Effector CD4-positive, alpha-beta T cell (primary cell): Measurements from ENCODE around the gene JPT2.
"Not testable (repeated sequence)": the region's sequence is repeated elsewhere in the genome, so short reads cannot be mapped to it uniquely, and the experiment has no call there.

Experiments
- DNase-seq: peaks from one replicate; pipeline ENCODE4 v3.0.0-alpha.2; 2020

JPT2 gene

DNA sequence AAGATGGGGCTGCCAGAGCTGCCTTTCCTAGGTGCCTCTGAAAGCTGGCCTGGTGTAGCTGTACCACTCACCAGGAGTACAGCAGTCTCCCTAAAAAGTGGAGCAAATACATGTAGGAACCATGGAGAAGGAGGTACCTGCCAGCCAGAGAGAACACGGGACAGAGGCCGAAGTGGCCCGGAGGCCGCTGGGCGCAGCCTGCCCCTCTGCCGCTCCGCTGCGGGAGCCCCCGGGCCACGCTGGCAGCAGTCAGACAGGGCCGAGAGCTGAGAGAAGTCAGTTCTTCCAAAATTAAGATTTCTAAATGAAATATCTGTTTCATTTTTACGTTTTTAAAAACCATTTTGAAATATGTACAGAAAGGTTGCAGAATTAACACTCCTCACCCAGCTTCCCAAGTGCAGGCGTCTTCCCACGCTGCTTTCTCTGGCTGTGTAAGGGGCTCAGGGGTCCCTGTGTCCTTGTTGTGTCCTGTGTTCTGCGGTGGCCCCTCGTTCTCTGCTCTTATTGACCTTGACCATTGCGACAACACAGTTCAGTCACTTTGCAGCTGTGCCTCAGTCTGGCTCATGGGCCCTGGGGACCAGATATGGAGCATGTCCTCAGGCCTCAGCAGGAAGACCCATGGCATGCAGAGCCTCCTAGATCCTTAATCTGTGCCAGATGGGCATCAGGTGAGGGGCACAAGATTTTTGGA is 32.9 kb downstream of the JPT2 start:
- DNase-seq = no peak

DNA sequence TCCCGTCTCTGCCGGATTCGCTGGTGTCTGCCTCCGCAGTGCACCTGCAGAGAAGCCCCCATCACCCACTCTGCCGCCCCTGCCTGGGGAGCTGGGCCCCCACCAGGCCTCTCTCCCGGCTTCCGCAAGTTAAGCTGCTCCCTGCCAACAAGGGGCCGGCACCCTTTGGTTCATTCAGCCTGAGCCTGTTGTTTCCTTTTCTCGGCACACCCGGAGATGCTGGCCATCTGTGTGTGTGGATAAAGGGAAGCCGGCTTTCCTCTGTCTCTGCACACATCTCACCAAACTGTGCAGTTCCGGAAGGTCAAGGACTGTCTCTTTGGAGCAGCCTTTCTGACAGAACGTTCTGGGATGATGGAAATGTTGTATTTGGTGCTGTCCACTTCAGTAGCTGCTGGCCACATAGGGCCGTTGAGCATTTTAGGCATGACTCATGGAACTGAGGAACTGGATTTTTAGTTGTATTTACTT is 34.7 kb downstream of the JPT2 start:
- no peak for DNase-seq

DNA sequence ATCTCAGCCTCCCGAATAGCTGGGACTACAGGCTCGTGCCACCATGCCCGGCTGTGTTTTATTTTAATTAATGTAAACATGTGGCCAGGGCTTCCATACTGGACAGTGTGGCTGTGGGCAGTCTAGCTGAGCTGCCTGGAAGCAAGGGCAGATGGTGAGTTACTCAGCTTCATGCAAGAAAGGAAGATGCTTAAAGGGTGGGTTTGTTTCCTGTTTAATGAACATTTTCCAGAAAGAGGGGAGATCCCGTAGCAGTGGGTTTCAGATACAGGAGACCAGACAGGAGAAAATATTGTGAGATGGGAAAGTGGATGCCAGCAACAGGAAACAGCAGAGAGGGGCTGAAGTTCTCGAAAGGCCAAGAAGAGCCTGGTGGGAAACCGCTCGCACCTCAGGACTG is 35.3 kb downstream of the JPT2 start:
- no peak for DNase-seq

DNA sequence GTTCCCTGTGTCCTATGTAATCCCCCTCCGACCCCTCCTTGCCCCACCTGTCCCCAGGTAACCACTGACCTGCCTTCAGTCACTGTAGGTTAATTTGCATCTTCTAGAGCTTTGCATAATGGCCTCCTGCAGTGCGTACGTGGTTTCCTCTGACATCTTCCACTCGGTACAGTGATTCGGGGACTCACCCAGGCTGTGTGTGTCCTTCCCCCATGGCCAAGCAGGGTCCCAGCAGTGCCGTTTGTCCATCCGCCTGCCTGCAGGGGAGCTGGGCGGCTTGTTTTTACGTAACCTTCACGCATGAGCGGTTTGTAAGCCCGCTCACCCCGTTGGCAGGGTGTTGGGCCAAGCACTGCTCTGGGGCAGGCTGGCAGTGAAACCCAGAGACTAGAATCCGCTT is 35.9 kb downstream of the JPT2 start:
- DNase-seq = no peak

DNA sequence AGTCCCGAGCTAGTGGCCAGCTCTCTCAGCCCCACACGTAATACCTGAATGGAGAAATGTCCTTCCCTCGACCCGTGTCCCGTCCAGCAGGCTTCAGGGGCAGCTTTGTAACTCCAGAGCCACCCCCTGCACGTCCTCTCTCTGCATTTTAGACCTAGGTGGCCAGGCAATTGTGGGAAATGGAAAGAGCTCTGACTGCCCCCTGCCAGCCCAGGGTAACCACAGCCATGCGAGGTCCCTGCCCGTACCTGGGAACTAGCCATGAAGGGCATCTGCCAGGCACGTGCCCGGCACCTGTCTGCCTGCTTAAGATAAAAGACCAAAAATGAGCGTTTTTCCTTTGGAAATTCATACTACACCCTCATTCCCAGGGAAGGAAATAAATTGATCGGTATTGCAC is 37.1 kb downstream of the JPT2 start:
- DNase-seq = no peak

DNA sequence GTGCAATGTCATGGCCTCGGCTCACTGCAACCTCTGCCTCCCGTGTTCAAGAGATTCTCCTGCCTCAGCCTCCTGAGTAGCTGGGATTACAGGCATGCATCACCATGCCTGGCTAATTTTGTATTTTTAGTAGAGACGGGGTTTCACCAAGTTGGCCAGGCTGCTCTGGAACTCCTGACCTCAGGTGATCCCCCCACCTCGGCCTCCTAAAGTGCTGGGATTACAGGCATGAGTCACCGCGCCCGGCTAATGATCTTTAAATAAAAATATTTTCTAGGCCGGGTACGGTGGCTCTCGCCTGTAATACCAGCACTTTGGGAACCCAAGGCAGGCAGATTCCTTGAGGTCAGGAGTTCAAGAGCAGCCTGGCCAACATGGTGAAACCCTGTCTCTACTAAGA is 40.2 kb downstream of the JPT2 start:
- DNase-seq = not testable (repeated sequence)

DNA sequence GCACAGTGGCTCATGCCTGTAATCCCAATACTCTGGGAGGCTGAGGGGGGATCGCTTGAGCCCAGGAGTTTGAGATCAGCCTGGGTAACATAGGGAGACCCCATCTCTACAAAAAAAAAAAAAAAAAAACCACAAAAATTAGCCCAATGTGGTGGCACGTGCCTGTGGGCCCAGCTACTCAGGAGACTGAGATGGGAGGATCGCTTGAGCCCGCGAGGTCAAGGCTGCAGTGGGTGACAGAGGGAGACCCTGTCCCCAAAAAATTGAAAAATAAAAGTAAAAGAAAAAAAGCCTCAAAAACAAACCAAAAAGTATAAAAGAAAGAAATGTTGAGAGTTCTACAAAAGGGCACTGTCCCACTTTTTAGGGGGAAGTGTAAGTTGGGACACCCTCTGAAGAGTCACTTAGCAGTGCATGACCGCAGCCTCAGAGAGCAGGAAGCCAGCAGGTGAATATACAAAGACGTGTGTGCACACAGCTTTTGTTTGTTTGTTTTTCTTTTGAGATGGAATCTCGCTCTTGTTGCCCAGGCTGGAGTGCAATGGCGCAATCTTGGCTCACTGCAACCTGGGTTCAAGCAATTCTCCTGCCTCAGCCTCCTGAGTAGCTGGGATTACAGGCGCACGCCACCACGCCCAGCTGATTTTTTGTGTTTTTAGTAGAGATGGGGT is 41.6 kb downstream of the JPT2 start:
- DNase-seq = not testable (repeated sequence)

DNA sequence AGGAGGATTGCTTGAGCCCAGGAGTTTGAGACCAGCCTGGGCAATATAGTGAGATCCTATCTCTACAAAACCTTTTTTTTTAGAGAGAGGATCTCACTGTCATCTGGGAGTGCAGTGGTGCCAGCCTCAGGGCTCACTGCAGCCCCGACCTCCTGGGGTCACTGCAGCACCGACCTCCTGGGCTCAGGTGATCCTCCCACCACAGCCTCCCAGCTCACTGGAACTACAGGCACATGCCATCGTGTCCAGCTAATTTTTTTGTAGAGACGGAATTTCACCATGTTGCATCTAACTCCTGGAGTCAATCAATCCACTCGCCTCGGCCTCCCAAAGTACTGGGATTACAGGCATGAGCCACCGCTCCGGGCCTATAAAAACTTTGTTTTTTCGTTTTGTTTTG is 43.3 kb downstream of the JPT2 start:
- no peak for DNase-seq

DNA sequence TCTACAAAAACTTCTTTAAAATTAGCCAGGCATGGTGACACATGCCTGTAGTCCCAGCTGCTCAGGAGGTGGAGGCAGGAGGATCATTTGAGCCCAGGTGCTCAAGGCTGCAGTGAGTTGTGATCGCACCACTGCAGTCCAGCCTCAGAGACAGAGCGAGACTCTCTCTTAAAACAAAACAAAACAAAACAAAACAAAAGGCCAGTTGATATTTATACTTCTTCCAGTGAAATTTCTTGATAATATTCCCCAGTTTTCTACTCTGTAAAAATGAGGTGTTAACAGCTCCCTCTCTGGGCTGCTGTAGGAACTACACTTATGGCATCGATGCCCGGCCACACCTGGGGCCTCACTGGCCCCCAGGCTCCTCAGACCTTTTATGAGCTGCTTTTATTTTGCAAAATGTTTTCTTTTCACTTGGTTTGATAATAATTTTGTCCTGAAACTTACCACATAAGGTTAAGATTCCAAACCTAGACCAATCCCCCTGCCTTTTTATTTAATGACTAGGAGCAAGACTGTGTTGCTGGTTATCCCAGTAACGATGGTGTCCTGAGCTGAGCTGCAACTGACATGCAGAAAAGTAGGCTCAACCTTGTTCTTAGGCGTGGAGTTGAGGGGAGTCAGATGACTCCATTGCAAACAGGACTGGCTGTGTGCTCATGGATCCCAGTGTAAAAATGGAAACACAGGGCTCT is 45.5 kb downstream of the JPT2 start:
- peak; percentile 36 for DNase-seq

DNA sequence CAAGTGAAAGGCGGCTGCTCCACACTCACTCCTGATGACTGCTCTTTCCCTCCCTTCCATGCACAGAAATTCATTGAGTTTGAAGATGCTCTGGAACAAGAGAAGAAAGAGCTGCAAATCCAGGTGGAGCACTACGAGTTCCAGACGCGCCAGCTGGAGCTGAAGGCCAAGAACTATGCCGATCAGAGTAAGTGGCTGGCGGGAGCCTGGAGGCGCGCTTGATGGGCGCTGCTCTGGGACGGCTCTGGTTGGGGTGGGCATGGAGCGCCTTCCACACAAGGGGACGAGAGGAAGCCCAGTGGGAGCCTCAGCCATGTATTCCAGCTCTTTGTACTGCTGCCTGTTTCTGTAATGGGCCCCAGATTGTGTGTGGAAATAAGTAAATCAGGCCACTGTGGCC is 46.4 kb downstream of the JPT2 start:
- DNase-seq = no peak

DNA sequence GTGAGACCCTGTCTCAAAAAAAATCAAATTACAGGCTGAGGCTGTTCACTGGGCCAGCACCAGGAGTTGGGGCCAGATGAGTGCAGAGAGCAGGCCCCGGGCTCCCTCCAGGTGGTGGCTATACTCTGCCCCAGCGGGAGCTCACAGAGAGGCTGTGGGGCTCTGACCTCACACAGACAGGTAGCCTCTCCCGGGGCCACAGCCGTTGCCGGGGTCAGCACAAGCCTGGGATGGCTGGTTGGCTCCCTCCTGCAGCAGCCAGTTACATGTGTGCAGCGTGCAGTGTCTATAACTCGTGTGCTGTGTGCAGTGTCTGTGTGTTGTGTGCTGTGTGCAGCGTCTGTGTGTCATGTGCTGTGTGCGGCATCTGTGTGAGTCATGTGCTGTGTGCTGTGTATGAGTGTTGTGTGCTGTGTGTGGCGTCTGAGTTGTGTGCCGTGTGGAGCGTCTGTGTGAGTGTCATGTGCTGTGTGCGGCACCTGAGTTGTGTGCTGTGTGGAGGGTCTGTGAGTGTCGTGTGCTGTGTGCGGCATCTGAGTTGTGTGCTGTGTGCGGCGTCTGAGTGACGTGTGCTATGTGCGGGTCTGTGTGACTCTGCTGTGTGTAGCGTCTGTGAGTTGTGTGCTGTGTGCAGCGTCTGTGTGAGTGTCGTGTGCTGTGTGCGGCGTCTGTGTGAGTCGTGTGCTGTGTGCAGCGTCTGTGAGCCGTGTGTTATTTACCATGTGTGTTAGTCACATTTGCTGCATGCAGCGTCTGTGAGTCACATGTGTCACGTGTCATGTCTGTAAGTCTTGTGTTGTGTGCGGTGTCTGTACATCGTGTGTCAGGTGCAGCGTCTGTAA is 48.8 kb downstream of the JPT2 start:
- DNase-seq = no peak

DNA sequence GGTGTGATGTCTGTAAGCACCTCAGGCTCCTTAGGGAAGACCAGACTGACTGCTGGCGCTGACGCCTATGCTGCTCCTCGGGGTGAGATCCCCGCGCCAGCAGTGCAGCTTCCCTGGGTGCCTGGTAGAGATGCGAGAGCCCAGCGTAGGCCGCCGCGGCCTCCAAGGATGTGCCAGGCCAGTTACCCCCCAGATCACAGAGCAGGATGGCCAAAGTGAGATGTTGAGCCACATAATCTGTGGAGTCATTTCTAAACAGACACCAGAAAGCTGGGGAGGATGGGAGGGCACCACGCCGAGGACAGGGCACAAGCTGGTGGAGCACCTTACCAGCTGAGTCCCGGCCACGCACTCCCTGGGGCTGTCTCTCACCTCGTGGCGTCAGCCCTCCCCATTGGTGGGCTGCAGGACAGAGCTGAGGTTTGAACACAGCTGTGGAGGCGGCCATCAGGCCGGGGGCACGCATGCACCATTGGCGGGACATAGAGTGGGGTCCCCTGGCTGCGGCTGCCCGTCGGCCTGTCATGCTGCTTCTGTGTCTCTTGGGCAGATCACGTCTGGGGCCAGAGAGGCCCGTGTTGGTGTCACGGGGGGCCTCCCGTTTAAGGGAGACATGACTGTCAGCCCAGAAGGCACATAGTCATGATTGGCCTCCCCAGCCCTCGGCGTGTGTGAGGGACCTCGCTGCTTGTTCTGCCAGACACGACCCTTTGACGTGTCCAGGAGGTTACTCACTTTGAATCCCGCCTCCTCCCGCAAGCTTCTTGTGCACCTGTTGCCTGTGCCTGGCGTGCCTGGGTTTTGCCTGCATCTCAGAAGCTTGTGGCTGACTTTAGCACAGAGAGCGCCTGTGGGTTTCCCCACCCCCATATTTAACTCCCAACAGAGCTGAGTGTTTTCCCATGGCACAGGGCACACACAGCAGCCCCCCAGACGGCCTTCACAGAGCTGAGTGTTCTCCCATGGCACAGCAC is 49.9 kb downstream of the JPT2 start:
- no peak for DNase-seq

DNA sequence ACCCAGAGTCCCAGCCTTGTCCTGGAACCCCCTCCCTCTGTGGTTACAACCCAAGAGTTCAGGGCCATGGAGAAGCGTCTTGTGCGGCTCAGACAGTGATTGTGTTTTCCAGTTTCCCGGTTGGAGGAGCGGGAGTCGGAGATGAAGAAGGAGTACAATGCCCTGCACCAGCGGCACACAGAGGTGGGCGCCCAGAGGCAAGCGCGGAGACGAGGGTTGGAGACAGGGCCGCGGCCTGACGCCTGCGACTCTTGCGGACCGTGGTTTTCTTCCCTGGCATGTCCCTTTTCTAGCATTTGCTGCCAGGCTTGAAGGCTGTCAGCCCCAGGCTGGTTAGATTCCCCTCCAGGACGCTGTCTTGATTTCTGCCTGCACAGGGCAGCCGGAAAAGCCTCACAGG is 50.9 kb downstream of the JPT2 start:
- no peak for DNase-seq

DNA sequence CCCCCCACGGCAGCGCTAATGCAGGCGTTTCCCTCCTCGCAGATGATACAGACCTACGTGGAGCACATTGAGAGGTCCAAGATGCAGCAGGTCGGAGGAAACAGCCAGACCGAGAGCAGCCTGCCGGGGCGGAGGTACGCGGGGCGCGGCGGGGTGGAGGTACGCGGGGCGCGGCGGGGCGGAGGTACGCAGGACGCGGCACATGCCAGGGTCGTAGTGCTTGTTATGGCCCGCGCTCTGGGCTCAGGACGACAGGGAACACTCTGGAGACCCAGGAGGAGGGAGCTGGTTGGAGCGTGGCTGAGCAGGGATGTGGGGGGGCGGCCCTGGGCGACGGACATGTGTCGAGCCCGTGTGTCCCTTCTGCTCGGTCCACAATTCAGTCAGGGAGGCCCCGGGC is 51.4 kb downstream of the JPT2 start:
- no peak for DNase-seq

DNA sequence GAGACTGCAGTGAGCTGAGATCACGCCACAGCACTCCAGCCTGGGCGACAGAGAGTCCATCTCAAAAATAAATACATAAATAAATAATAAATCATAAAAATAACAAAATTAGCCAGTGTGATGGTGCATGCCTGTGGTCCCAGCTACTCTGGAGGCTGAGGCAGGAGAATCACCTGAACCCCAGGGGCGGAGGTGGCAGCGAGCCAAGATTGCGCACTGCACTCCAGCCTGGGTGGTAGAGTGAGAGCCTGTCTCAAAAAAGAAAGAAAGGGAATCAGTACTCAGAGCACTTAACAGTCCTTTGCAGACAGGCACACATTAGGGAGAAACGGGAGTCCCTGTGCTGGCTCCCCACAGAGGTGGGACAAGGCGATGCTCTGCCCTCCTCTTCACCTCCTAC is 53.0 kb downstream of the JPT2 start:
- DNase-seq = no peak

DNA sequence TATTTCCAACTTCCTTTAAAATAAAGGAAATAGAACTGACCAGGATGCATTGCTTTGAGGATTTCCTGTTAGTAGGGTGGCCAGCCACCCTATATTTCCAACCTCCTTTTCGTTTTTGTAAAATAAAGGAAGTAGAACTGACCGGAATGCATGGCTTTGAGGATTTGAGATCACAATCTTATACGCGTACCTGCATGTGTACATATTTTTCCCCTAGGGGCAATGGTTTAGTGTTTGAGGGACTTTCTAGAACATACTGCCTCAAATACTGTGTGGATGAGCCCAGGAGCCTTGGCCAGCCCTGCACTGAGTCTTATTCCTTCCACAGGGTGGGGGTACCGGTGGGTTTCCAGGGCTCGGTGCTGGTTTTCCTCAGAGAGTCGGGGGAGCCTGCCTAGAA is 53.5 kb downstream of the JPT2 start:
- DNase-seq = no peak

DNA sequence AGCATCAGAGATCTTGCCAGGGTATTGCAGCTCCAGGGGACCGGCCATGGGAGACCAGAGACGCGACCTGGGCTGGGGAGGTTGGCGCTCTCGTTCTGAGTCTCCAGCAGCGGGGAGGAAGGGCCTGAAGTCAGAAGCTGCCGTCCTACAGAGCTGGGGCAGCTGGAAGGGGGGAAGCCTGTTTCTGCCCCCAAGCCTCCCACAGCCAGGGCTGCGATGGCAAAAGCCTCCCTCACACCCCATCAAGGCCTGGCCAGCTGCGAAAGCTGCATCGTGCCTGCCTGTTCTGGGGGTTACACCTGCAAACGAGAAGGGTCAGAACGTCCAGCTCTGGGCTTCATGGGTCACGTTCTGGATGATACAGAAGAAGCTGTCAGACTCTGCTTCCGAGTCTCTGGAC is 54.0 kb downstream of the JPT2 start:
- no peak for DNase-seq

DNA sequence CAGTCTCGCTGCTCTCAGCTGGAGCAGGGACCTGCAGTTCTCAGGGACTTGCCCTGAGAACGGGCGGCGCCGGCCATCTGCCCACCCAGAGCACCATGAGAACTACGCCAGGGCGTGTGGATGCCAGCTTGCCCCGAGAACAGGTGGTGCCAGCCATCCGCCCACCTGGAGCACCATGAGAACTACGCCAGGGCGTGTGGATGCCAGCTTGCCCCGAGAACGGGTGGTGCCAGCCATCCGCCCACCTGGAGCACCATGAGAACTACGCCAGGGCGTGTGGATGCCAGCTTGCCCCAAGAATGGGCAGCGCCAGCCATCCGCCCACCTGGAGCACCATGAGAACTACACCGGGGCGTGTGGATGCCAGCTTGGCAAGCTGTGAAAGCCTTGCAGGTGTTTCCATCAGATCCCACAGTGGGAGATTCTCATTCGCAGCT is 54.5 kb downstream of the JPT2 start:
- not testable (repeated sequence) for DNase-seq

DNA sequence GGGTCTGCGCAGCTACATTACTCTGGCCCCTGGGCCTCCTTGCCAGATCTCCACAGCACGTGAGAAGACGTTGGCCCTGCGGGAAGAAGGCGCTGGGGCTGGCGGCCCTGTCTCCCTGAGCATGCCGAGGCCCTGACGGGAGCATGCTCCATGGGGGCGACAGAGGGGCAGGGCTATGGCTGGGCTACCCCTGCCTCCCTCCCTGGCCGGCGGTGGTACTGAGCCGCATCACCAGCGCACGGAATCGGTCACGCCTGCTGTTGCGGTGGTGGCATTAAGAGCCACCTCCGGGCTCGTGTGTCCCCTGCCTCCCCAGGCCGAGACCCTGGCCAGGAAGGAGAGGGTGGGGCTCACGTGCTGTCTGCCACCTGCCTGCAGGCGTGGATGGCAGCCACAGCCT is 56.0 kb downstream of the JPT2 start:
- DNase-seq = no peak

DNA sequence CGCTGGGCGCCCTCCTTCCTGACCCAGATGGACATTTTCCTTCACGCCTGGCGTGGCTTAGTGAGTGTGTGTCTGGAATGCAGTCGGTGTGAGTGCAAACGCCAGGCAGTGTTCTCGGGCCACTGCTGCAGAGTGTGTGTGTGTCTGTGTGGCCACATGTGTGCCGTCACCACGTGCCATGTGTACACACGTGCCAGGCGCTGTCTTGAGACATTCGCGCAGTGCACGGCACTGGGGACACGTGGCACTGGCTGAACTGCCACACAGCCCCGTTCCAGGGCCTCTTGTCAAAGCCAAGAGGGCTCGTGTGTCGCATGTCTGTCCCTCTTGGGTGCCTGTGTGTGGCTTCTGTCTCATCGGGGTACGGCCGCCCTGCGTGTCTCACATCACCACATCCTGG is 56.7 kb downstream of the JPT2 start:
- DNase-seq = no peak

DNA sequence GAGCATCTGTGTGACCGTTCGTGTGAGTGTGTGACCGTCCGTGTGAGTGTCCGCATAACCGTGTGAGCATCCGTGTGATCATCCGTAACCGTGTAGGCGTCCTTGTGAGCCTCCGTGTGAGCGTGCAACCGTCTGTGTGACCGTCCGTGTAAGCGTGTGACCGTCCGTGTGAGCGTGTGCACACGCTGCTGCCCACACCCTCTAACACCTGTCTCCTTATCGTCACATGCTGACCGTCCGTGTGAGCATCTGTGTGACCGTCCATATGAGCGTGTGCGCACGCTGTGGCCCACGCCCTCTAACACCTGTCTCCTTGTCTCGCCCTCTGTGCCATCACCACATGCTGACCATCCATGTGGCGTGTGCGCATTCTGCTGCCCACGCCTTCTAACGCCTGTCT is 62.2 kb downstream of the JPT2 start:
- no peak for DNase-seq
